ELF-1 (cell line): ENCODE measurements around the gene WRAP73.

Source experiments
- DNase-seq: peaks from one replicate; pipeline ENCODE4 v3.0.0-alpha.2; 2016; ENCODE audit warnings: low read depth, low spot score

Gene WRAP73

DNA sequence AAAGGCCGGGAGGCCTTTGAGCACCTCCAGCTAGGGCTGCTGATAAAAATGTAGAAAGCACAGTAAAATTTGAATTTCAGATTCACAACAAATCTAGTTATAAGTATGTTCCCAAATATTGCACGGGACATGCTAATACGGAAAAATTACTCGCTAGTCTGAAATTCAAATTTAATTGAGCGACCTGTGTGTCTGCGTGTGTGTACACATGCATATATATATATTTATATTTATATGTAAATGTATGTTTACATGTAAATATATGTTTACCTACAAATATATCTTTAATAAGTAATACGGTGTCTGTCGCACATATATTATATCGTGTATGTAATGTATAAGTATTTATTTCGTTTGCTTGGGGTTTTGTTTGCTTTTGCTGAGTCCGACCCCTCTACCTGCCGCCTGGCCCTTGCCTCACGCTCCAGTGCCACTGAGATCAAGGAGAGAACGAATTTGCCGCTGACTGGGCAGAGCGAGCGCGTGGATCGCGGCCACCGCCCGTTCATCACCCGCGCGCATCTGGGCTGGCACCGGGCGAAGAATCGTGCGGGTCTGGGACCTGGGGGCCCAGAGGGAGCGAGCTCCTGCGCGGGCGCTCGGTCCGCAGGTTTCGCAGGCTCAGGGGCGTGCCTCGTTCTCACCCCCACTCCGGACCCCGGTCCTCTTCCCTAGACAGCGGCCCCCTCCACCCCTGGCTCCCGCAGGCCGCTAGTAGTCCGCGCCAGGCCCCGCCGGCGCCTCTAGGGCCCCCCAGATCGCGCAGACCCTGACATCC lies 534 bp upstream of the WRAP73 start:
- no peak for DNase-seq

DNA sequence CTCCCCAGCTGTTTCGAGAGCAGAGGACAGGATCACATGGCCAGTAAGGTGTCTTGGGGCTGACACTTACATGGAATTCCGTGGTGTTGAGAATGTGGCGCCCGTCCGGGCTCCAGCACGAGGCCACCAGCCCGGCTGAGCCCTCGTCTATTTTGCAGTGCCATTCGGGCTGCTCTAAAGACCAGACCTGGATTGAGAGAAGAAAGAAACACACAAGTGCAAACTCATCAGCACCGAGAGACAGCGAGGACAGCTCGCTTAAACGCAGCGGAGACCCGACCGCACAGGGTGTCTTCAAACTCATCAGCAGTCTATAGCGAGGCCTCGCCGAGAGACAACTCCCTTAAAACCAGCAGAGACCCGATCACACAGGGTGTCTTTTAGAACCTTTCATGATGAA lies 3.3 kb downstream of the WRAP73 start:
- no peak for DNase-seq

DNA sequence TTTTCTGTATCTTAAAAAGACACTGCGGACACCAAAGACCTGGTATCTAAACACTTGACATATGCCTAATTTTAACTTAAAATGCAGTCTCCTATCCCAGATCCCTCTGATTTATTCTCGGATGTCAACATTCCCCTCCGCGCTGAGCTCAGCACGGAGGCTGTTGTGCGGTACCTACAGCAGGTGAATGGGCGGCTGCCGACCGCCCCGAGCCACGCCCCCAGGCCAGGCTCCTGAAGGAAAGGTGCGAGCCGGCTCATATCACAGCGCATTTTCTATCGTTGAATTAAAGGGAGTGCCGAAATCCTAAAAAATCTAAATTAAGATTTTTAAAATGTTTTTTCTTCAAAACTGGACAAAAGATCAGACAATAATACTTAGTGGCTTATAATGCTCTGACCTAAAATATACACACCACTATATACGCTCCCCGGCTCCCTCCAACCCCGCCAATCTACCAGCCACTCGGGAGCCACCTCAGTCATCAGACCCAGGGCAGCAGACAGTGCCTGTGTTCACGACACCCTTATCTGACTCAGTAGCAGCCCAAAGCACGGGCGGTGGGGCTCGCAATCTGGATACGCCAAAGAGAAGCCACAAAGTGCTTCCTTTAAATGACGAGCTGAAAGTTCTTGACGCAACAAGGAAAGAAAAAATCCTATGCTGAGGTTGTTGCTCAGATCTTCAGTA lies 4.1 kb downstream of the WRAP73 start:
- DNase-seq, result no peak

DNA sequence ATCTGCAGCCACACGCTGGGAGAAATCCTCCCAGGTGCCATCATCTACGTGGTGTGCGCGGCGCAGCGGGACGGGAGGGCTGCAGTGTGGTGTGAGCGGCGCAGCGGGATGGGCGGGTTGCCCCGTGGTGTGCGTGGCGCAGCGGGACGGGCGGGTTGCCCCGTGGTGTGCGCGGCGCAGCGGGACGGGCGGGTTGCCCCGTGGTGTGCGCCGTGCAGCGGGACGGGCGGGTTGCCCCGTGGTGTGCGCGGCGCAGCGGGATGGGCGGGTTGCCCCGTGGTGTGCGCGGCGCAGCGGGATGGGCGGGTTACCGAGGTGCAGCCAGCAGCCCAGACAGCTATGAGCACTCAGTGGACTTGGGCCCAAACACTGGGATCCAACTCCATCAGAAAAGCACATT lies 4.7 kb downstream of the WRAP73 start:
- DNase-seq, result no peak

DNA sequence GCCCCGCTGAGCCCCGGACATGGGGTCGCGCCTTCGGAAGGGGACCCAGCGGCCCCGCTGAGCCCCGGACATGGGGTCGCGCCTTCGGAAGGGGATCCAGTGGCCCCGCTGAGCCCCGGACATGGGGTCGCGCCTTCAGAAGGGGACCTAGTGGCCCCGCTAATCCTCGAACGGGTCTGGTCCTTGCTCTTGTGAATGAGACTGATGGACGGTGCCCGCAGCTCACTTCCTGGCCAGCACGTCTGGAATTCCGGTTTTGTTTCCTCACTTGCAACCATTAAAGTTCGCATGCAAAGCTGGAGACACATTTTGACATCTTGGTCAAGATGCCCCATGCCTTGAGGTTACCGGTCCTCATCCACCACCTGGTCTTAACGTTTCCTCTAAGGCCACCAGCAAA lies 5.6 kb downstream of the WRAP73 start:
- DNase-seq, result no peak

DNA sequence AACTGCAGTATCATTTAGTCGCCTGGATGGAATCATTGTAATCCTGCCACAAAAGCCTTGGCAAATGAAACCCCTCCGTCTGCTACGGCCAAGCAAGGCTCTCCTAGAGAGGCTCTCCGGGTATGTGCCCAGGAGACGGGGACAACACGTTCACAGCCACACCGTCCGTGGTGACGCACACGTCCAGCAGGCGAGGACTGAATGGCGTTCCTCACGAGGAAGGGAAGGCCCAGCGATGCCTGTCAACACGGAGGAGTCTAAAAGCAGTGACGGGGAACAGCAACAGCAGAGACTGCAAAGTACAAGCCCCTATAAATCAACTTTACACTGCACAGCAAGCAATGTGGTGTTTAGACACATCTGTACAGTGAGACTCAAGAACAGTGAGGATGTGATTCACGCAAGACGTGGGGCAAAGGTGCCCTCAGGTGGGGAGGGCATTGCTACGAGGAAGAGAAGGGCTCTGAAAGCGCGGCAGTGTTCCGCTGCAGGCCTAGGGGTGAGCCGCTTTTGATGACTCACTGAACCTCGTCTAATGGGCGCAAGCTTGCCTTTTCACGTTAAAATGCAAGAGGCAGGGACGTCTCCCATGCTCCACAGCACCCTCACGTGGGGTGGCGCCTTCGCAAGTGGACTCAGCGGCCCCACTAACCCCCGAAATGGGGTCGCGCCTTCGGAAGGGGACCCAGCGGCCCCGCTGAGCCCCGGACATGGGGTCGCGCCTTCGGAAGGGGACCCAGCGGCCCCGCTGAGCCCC lies 6.8 kb downstream of the WRAP73 start:
- DNase-seq, result no peak

DNA sequence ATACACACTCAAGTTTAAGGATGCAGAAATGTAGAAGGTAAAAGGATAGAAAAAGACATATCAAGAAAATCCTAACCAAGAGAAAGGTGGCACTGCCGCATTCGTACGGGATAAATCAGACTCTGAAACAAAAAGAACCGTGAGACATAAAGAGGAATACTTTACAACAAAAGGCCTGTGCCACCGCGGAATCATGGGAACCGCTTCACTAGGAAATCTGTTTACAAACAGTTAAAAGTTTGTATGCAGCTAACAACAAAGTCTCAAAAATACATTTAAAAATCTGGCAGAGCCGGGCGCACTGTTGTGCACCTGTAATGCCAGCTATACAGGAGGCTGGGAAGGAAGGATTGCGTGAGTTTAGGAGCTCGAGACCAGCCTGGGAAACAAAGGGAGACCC lies 8.1 kb downstream of the WRAP73 start:
- DNase-seq, result no peak

DNA sequence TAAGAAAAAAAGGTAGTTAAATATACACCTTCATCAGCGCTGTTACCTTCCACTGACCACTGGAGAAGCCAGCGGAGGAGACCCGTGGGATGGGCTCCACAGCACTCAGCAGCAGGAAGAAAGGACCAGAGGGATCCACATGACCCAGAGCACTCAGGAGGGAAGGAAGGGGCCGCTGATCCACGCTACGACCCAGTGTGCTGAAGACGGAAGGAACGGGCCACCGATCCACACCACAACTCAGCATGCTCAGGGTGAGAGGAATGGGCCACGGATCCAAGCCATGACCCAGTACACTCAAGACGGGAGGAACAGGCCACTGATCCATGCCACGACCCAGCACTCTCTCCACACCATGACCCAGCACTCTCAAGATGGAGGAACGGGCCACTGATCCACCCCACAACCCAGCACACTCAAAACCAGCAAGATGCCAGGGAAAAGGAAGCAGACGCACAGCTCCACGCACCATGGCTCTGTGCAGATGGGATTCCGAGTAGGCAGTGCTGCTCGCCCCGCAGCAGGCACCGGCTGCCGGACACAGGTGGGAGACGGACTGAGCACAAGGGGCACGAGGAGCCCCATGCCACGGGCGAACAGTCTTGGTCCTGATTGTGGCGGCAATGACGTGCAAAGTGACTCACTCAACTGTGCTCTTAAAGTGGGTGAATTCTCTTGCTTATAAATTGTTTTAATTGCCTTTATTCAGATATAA lies 8.7 kb downstream of the WRAP73 start:
- no peak for DNase-seq

DNA sequence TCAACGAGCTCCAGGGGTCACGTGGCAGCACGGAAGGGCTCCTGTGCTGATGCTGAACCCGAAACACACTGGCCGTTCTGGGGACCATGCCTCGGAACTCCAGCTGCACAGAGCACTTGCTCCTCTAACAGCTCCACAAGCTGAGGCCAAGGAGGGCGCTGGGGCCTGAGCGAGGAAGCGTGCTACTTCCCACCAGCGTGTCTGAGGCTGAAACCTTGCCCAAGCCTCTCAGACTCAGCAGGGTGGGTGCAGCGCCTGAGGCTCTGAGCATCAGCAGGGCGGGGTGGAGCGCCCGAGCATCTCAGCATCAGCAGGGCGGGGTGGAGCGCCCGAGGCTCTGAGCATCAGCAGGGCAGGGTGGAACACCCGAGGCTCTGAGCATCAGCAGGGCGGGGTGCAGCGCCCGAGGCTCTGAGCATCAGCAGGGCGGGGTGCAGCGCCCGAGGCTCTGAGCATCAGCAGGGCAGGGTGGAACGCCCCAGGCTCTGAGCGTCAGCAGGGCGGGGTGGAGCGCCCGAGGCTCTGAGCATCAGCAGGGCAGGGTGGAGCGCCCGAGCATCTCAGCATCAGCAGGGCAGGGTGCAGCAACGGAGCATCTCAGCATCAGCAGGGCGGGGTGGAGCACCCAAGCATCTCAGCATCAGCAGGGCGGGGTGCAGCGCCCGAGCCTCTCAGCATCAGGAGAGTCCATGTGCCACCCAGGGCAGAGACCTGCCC lies 9.6 kb downstream of the WRAP73 start:
- no peak for DNase-seq

DNA sequence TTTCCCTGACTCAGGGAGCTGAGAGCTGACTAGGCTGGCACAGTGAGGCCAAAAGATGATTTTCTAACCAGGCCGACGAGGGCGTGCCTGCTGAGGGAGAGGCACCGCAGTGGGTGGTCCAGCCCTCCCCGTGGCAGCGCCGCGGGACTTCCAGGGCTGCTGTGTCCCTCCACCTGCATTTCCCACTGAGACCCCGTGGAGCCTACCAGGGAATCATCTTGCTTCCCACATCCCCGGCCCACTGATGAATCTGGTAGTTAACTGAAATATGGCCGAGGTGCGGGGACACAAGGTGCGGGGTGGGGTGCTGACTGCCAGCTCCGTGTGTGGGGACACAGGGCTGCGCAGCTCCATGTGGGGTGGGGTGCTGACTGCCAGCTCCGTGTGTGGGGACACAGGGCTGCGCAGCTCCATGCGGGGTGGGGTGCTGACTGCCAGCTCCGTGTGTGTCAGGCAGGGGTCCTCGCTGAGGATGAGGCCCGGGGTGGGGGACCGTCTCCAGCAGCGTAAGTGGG lies 10.4 kb downstream of the WRAP73 start:
- no peak for DNase-seq

DNA sequence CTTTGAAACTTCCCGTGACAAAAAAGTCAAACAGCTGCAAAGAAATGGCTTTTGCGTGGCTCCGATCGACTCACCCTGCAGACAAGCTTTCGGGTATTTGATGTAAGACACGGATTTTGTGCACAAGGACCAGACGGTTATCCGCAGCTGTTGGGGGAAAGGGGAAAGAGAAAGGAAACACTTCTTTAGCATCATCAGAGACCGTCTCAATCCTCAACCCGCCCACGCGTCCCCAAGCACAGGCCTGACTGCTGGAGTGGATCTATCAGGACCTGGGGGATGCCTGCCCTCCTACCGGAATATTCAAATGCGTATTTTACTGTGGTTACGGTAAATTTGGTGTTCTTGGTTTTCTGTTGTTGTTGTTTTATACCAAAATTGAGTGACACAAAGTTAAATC lies 11.2 kb downstream of the WRAP73 start:
- DNase-seq, result no peak

DNA sequence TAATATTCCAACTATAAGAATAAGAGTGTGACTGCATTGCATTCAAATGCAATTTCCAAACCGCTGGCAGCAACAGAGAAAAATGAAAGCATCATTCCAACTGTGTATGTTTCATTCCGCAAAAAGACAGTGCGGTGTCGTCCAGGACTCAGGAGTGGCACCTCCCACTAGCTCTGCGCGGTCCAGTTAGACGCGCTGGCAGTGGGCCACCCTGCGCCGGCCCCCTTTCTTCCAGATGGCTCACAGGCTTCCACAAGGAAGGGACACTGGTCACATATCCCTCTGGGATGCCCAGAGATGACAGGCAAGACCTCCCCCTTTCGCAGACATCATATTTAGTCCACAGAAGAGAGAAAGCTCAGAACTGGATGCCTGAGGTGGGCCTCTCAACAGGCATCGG lies 11.9 kb downstream of the WRAP73 start:
- DNase-seq, result no peak

DNA sequence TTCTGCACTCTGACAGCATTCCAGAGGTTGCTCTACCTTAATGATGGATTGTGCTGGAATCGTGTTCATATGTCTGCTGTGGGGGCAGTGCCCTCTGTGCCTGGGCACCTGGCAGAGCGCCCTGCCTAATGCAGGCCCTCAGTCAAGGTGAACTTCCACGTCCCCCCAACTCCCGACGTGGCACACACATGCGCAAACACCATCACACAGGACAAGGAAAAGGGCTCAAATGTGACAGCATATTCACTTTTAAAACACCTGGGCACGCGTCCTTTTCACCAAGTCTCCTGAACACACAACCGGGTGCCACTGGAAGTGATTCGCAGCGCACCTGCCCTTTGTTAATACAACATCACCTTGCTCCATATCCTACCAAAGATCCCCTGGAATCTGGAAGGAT lies 13.4 kb downstream of the WRAP73 start:
- no peak for DNase-seq

DNA sequence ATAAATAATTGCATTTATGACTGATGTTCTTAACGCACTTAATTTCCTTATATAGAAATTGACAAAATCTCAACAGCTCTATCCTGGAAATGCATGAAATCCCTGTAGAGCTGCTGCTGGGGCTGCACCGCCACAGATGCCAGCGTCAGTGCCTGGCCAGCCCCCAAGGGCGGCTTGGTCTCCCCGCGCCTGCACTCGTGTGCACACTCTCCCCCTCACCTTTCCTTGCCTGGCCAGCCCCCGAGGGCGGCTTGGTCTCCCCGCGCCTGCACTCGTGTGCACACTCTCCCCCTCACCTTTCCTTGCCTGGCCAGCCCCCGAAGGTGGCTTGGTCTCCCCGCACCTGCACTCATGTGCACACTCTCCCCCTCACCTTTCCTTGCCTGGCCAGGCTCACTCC lies 13.8 kb downstream of the WRAP73 start:
- DNase-seq, result no peak

DNA sequence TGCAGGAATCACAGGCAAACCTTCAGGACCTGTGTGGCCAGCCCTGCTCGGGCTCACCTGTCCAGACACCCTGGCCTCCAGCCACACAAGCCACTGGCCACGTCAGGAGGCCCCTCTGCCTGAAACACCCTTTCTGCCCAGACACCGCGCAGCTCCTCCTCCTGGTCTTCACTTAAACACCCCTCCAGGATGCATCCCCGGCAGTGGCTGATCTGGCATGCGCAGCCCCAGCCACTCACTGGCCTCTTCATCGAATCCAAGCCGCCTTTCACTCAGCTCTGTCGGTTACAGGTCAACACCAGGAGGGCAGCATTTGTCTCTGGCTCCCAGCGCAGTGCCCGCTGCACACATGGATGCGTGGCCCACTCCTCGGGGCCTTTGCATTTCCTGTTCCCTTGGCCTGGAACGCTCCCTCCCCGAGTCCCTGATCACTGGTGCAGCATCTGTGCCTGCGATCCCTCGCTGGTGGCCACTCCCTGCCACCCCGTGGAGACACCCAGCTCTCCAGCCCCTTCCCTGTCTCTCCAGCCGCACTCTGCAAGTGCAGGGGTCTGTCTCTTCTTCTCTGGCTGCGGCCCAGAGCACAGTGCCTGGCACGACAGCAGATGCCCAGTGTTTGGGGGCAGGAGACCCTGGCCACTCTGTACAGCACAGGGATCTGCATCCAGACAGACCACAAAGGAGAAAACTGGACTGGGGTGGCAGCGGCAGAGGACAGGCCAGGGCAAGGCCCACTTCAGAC lies 15.7 kb downstream of the WRAP73 start:
- DNase-seq, result no peak

DNA sequence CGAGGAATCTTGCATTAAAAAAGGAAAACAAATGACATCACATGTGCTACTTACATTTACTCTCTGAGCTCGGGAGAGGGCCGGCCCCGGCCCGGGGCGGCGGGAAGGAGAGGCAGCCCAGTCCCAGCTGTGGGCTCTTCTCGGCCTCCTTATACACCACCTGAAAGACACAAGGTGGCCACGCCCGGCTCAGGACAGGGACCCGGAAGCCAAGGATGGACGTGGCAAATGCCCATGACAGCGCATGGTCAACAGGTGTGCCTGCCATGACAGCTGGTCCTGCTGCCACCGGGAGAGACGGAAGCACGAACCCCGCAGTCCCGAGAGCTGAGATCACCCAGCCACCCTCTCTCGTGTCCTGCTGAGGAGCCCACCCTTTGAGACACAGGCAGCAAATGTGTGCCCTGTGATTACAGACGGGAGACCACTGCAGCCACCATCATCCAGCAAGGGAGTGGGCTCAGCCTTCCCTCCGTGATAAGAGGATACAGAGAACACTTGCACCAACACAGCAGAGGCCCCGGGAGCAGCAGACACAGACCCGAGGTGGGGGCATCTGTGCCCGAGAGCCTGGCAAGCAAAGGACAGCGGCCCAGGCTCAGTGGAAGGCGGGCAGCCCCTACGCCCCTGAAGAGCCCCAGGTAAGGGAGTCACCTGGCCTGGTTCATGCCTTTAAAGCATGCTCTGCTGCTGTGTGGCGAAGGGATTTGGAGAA lies 16.4 kb downstream of the WRAP73 start:
- DNase-seq, result no peak

DNA sequence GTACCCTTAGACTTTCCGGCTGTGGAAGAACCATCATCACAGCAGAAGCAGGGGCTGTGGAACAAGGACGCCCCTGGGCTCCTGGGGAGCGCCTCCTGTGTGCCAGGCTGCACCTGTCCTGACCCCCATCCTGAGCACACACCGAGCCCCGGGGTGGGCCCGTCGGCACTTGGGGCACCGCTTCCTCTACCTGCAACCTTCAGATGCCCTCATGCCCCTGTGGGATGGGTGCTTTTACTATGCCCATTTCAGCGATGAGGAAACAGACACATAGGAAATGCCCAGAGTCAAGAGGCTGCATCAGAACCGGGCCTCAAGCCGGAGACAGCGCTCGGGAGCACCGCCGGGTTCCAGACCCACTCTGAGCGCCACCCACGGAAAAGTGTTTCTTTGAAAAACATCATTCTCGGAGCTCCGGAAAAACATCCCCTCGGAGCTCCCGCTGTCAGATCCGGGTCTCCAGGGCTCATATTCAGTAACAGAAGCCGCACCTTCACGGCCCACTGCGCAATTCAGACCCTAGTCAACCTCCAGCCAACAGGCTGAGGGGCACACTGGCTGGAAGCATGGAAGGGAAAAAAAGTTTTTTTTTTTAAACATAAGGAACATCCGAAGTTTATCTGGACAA lies 17.1 kb downstream of the WRAP73 start:
- no peak for DNase-seq

DNA sequence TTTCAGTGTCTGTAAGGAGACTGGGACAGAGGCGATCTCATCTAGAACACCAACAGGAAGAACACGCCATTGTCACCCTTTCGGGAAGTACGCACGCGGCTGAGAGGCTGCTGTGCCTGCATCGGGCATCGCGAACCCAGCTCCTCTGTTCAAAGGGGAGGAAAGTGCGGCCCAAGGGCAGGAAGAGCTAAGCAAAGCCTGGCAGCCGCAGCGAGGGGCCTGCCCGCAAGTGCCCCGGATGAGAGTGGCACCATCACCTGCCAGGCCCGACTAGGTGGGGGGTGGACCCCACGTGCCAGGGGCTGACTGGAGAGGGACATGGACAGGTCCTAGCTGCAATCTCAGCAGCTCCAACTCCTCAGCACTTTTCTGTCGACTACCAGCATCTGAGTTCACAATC lies 17.6 kb downstream of the WRAP73 start:
- no peak for DNase-seq
